ENCODE results near the gene ZNF197. TPM values are rescaled to one million over a fixed set of nuclear protein-coding genes. Genes with fewer than 3 reads are reported as not detected.

ZNF197 gene
- total RNA-seq, 6 experiments from 2014 or later: 12.0 to 13.5 (median 12.2) TPM

DNA sequence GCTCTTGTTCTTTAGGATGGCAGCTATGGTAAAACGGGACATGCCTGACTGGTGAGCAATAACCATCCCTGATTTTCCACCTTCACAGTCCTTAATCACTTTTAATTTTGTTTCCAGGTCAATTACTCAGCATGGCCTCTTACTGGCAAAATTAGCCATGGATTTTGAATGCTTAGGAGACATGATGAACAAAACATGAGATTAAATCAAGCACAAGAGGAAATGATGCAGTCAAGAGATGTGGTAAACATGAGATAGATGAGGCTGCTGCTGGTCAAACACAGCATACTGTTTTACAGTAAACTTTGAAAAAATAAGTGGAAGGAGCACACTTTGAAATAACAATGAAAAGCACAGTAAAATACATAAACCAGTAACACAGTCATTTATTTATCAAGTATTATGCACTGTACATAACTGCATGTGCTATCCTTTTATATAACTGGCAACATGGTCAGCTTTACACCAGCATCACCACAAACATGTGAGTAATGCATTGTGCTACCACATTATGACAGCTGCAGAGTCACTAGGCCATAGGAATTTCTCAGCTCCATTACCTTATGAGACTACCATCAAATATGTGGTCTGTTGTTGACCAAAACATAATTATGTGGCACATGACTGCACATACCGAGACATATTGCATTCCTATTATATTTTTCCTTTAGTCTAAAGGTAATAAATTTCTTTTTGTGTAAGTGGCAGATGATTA is 57.5 kb downstream of the ZNF197 start:
- peak; percentile 77 for DNase-seq
- Mint-ChIP-seq H3K4me3 (no peak overlapping the region), H3K36me3 (ENCODE audit: low read depth) (peaks cover 23% of the 10 kb centered on the region), H3K4me1 (ENCODE audit: low read depth) (peaks cover 32% of the 10 kb centered on the region), H3K27ac (peak overlapping the region; percentile 54), H3K27me3 (ENCODE audit: insufficient read depth) (peaks cover 12% of the 10 kb centered on the region), H3K9me3 (peaks cover 45% of the 10 kb centered on the region)
- TF ChIP-seq, protein P1, sequence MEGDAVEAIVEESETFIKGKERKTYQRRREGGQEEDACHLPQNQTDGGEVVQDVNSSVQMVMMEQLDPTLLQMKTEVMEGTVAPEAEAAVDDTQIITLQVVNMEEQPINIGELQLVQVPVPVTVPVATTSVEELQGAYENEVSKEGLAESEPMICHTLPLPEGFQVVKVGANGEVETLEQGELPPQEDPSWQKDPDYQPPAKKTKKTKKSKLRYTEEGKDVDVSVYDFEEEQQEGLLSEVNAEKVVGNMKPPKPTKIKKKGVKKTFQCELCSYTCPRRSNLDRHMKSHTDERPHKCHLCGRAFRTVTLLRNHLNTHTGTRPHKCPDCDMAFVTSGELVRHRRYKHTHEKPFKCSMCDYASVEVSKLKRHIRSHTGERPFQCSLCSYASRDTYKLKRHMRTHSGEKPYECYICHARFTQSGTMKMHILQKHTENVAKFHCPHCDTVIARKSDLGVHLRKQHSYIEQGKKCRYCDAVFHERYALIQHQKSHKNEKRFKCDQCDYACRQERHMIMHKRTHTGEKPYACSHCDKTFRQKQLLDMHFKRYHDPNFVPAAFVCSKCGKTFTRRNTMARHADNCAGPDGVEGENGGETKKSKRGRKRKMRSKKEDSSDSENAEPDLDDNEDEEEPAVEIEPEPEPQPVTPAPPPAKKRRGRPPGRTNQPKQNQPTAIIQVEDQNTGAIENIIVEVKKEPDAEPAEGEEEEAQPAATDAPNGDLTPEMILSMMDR (IDR thresholded peaks at IDR 0.05): no peak

DNA sequence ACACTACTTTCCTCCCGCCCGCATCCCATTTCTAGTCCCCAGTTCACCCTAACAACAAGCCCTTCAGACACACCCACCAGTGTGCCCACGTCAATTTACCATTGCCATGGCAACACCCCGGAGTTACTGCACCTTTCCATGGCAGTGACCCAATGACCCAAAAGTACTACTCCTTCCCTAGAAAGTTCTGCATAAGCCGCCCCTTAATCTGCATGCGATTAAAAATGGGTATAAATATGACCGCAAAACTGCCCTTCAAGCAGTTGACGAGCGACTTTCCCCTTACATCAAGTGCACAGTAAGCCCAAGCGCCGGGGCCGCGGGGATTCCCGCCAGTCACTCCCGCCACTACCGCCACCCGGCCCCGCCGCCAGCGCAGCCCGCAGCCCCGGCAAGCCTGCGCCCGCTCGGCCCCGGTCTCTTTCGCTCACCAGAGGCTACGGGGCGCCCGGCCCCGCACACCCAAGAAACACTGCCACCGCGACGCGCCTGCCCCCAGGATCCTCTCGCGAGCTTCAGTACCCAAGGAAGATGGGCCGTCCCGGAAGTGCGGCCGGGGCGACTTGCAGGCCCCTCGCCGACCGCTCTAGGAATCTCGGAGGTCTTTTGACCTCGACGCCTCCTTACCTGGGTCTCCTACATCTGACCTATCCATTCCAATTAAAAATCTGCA is 60.4 kb downstream of the ZNF197 start:
- Mint-ChIP-seq H3K27me3 (ENCODE audit: insufficient read depth) (peaks cover 10% of the 10 kb centered on the region), H3K4me1 (ENCODE audit: low read depth) (peaks cover 32% of the 10 kb centered on the region), H3K9me3 (peaks cover 64% of the 10 kb centered on the region), H3K4me3 (peak overlapping the region; percentile 76), H3K36me3 (ENCODE audit: low read depth) (peaks cover 23% of the 10 kb centered on the region), H3K27ac (peak overlapping the region; percentile 16; the same call in 1 of the 2 replicates)
- DNase-seq: peak; percentile 21
- TF ChIP-seq, protein P1 (IDR thresholded peaks at IDR 0.05): no peak

DNA sequence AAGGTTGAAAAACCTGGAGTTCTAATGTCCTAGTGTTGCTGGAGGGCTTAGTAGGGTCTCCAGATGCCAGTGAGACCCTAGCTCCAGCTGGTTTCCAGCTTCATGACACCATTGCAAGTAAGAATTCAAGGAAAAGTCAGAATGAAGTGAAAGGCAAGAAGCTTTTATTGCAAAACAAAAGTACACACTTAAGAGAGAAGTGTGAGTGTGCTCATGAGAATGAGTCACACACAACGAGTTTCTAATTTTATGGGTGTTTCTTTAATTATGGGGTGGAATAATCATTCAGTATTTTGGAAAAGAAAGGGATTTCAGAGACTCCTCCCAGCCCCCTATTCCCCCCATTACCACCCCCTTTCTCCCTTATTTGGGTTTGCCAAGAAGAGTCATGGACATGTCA is 63.1 kb downstream of the ZNF197 start:
- Mint-ChIP-seq H3K9me3 (peaks cover 59% of the 10 kb centered on the region), H3K36me3 (ENCODE audit: low read depth) (peaks cover 18% of the 10 kb centered on the region), H3K27me3 (ENCODE audit: insufficient read depth) (peaks cover 10% of the 10 kb centered on the region), H3K4me3 (no peak overlapping the region), H3K27ac (no peak overlapping the region), H3K4me1 (ENCODE audit: low read depth) (peaks cover 11% of the 10 kb centered on the region; the same call in 1 of the 2 replicates)
- TF ChIP-seq, protein P1 (IDR thresholded peaks at IDR 0.05): no peak
- DNase-seq: no peak

Other genes with a start within 250 kb of the ZNF197 start
- 10 to 100 TPM; 11.5 to 13.0 (median 12.5) TPM for gene ZNF445, start 147.4 kb upstream of the ZNF197 start, total RNA-seq (2021; fragmentation: NEBNext Ultra II Directional; extraction: Animal tissue kit (Norgen Biotek cat#: 25700))
- 1 to 10 TPM in 2 of 6 experiments, under 1 TPM in 4; 0.57 to 1.2 (median 0.94) TPM for gene ZKSCAN7, start 69.8 kb upstream of the ZNF197 start, total RNA-seq (2021; fragmentation: NEBNext Ultra II Directional; extraction: Animal tissue kit (Norgen Biotek cat#: 25700))
- under 1 TPM; 0.05 to 0.23 (median 0.14) TPM for gene ZNF660, start 40.1 kb upstream of the ZNF197 start, total RNA-seq (2021; fragmentation: NEBNext Ultra II Directional; extraction: Animal tissue kit (Norgen Biotek cat#: 25700))
- gene ZNF35, start 23.7 kb downstream of the ZNF197 start, total RNA-seq (2021; fragmentation: NEBNext Ultra II Directional; extraction: Animal tissue kit (Norgen Biotek cat#: 25700)): 10 to 100 TPM in 3 of 6 experiments, 1 to 10 TPM in 3; 8.6 to 10.7 (median 10.0) TPM
- under 1 TPM; 0.09 to 0.88 (median 0.56) TPM for gene ZNF502, start 87.6 kb downstream of the ZNF197 start, total RNA-seq (2021; fragmentation: NEBNext Ultra II Directional; extraction: Animal tissue kit (Norgen Biotek cat#: 25700))
- 1 to 10 TPM; 1.0 to 2.0 (median 1.7) TPM for gene ZNF501, start 104.6 kb downstream of the ZNF197 start, total RNA-seq (2021; fragmentation: NEBNext Ultra II Directional; extraction: Animal tissue kit (Norgen Biotek cat#: 25700))
- gene KIAA1143, start 136.6 kb downstream of the ZNF197 start, total RNA-seq (2021; fragmentation: NEBNext Ultra II Directional; extraction: Animal tissue kit (Norgen Biotek cat#: 25700)): 10 to 100 TPM; 25.5 to 36.7 (median 30.1) TPM
- gene KIF15, start 136.8 kb downstream of the ZNF197 start, total RNA-seq (2021; fragmentation: NEBNext Ultra II Directional; extraction: Animal tissue kit (Norgen Biotek cat#: 25700)): 10 to 100 TPM in 3 of 6 experiments, 1 to 10 TPM in 3; 4.4 to 11.9 (median 9.7) TPM
- gene TMEM42, start 236.9 kb downstream of the ZNF197 start, total RNA-seq (2021; fragmentation: NEBNext Ultra II Directional; extraction: Animal tissue kit (Norgen Biotek cat#: 25700)): 10 to 100 TPM; 13.9 to 19.9 (median 16.7) TPM
- not detected for gene TGM4, start 249.6 kb downstream of the ZNF197 start, total RNA-seq (2021; fragmentation: NEBNext Ultra II Directional; extraction: Animal tissue kit (Norgen Biotek cat#: 25700))

Measured in HFFc6 (cell line).